Inferior parietal cortex (tissue), 1 donor: ENCODE data around the gene TRIM8.

Source experiments
- DNase-seq: peaks from one replicate; pipeline ENCODE4 v3.0.0-alpha.2; 2016; ENCODE audit errors: extremely low spot score

TRIM8 gene

GRCh38 chr10:102701796-102702195 lies 57.5 kb downstream of the TRIM8 start:
- DNase-seq: no peak

GRCh38 chr10:102702742-102703141 lies 58.5 kb downstream of the TRIM8 start:
- no peak for DNase-seq

DNA sequence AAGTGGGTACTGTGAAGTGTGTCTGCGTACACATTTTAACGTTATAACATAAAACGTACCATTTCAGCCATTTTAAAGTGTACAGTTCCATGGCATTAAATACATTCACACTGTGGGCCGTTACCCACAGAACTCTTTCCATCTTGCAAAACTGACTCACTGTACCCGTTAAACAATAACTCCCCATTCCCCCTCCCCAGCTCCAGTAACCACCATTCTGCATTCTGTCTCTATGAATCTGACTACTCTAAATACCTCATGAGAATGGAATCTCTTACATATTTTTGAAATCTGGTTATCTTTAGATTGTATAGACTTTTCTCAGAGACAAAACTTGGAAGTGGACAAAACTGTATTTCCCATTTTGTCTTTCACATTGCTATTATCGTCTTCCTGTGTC lies 60.6 kb downstream of the TRIM8 start:
- DNase-seq: no peak

DNA sequence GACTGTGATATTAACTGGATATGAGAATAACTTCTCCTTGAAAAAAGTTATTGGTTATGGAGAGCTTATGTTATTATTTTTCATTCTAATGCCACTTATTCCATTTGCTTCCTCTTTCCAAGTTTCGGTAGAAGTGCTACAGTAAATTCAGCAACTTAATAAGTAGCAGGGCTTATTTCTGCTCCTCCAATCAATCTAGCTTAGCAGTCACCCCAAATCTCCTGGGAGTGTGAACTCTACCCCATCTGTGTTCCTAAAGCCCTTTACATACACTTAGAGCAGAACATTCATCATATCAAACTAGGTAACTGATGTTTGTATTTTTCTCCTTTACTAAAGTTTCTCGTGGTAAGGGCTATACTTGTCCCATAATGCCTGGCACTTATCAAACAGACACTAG lies 61.3 kb downstream of the TRIM8 start:
- DNase-seq: no peak
